NOMO-1 treated with DMSO at 0.1 percent for 48 hours (cell line): Measurements from ENCODE around the gene LMO1.

Experiments used
- DNase-seq: peaks from one replicate; lab custom pipeline; 2025; ENCODE audit not compliant: unreplicated experiment; lab: John Stamatoyannopoulos, UW

The LMO1 gene

DNA sequence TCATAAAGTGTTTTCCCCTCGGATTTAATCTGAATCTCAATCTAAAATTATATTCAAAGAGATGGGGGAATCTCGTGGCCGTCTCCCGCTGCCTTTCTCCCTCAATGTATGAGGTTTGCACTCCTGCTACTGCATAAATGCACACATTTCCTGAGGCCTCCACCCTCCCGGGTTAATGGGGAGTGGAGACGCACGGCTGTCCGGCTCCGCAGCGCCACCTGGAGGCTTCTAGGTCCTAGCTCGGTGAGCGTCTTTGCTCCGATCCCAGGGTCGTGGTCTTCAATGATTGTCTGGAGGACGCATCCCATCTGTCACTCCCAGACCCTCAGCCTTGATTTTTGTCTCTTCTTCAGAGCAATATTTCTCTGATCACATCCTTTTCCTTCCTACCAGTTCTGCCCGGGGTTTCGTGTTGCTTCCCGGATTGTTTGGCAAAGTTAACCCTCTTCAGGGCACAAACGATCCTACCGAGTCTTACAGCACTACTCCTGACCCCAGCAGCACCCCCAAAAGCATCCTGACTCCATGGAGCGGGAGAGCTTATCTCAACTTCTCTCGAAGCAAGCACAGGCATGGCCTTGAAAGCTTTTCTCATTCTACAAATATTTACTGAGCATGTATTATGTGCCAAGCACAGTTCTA, at the start of gene LMO1:
Gene LMO1, minus strand, starts transcription at position 110 of the 642 bp plus-strand sequence. CDS start 516 bp downstream, outside the sequence.
- DNase-seq: peak; percentile 50

DNA sequence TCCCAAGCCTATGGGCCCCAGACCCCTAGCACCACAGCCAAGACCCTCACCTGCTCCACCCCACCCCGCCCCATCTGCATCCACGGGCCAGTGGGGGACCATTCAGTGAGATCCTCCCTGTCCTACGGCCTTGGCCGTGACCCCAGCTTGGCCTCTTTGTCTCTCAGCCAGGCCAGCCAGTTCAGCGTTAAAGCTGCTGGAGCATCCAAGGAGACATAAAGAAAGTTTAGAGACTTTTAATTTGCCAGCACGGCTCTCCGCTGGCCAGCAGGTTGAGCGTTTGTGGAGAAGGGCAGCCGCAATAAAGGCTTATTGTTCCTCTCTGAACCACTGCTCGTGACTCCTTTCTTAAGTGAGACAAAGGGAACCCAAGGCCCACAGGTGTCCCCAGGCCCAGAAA, 49.3 kb upstream of the LMO1 start:
- DNase-seq: no peak

DNA sequence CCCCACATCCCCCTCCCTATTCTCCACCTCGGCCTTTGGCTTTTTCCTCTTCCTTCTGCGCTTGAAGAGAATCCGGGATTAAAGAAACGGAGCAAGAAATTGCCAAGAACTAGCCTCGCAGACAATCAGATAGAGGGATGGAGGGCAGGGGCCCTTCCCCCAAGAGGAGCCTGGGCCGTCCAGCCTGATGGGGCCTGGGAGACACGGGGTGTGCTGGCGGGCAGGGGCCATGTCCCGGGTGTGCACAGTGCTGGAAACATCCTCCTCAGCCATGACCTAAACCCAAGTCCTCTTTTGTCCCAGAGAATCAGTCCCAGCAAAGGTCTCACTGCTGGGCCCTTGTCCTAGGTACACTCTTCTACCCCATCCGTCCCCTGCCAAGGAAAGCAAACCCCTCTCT, 47.7 kb upstream of the LMO1 start:
- no peak for DNase-seq

DNA sequence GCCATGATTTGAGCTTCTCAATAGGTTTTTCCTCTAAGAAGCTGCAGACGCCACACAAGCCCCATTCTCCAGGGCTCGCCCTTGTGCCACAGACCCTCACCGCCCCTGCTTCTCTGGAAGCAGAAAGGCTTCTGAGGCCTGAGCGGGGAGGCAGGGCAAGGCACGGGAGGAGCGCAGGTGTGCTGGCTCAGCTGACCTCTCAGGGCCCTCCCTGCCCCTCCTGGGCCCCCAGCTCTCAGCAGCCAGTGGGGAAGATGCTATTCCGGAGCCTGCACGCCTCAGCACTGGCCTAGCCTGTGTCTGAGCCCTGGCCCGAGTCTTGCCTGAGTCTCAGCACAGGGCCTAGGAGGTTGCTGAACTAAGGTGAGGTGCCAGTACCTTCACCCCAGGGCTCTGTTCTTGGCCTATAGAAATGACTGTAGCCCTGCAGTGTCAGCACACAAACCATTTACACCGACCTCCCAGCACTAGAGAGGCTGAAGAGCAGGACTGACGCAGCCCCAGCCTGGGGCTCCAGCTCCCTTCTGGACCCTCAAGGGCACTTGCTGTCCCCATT, 47.1 kb upstream of the LMO1 start:
- no peak for DNase-seq

DNA sequence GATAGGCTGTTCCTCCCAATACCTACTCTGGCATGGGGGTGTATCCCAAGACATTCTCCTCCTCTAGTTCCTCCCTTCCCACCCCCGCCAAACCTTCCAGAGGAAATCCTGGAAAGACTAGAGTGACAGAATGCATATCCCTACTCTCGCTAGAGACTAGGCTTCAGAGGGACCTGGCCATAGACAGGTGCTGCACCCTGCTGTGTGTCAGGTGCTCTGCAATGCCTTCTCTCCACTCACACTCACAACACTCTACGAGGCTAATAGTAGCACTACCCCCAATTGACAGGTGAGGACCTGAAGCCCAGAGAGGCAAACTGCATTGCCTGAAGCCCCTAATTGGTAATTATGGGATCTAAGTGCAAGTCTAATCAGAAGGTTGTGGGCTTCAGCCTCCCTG, 46.2 kb upstream of the LMO1 start:
- no peak for DNase-seq

DNA sequence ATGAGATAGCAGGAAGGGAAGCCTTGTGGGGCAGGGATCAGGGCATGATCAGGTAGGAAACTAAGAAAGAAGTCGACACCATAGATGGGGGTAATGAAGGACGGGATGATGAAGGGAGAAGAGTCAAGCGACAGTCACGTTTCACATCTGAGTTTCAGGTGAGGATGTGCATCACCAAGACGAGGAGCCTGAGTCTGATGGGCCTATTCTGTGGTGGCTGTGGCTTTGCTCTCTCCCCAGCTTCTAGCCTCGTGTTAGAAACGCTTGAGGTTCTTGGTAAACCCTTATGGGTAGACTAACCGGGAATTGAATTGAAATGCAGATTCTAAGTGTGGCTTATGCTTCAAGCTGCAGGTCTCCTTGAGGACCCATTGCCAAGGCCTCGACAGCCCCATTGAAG, 45.6 kb upstream of the LMO1 start:
- DNase-seq: no peak

DNA sequence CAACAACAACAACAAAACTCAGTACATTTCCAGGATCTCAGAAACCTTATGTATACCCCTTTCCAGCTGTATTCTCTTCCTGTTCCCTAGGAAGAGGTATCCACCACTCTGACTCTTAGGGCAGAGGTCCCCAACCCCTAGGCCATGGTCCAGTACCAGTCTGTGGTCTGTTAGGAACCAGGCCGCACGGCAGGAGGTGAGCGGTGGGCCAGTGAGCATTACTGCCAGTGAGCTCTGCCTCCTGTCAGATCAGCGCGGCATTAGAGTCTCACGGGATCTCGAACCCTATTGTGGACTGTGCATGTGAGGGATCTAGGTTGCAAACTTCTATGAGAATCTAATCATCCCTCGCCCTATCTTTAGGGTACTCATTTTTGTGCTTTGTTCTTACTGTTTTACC, 43.9 kb upstream of the LMO1 start:
- DNase-seq: no peak

DNA sequence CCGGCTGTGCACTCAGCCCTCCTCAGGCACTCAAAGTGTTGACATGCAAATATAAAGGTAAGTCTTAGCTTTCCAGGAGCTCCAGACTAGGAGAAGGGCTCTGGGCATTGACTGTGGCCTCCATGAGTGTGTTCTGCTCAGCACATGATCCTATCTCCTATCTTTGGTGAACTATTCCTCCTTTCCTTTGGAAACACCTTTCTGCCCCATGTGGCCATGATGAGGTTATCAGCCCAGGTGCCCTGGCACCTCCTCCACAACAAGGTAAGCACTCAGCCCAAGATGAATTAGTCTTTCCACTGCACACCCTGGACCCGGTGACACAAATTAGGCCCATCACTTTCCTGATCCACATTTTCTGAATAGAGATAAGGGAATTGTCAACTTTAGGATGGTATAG, 37.9 kb upstream of the LMO1 start:
- DNase-seq: no peak

DNA sequence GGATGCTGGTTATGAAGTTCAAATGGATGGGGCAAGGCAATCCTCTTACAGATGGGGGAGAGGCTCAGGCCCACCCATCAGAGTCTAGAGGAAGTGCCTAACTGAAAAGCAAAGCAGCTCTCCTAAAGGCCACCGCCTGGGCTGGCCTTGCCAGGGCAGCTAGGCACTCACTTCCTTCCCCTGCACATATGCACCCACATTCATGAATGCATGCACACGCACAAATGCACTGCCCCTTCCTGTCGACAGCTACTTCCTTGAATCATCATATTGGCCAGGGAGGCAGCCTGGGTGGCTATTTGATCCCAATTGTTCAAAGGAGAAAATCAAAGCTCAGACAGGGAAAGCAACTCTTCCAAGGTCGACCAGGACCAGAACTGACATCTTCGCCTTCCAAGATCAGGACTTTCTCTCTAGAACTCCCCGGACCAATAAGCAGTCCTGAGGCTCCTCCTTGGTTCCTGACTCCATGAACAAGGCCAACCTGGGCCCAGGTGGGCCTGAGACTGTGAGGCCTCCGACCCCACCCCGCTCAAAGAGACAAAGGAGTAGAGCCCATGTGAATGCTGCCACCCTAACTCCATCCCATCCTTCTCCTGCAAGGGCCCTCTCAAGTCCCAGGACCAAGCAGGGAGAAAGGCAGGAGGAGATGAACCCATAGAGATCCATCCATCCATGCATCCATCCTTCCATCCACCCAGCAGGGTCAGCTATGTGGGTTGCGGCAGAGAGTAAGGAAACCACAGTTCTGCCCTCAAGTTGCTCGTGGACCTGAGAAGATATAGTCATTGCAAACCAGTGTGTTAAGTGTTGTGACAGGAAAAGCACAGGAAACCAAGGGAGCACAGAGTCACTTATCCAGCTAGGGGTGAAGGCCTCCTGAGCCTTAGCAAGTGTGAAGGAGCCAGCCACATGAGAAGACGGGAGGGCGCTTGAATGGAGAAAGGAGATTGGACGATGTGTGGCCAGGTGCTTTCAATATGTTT, 35.4 kb upstream of the LMO1 start:
- DNase-seq: no peak

DNA sequence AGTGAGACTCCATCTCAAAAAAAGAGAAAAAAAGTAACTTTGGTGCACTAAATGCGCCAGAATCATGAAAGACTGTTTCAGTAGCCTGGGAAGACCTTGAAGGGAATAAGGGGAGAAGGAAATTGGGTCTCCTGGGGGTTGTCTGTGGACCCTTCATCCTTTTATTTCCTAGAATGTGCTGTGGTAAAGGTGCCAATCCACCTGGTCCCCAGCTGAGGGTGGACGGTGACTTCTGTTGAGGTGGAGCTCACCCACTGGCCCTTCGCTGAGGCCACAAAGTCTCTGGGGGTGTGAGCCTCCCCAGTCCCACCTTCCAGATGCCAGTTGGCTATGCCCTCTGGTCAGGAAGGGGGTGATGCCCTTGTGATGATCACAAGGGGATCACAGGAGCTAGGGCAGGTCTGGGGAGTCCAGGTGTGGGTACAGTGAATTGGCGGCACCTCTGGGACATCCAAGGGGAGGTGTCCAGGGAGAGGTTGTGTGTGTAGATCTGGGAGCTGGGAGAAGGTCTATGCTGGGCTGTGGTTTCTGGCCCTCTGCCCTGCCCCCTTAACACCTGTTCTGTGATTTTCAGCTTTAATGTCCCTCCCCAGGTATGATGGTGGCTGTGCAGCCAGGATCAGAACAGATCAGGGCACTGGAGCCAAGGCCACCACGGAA, 34.2 kb upstream of the LMO1 start:
- no peak for DNase-seq

DNA sequence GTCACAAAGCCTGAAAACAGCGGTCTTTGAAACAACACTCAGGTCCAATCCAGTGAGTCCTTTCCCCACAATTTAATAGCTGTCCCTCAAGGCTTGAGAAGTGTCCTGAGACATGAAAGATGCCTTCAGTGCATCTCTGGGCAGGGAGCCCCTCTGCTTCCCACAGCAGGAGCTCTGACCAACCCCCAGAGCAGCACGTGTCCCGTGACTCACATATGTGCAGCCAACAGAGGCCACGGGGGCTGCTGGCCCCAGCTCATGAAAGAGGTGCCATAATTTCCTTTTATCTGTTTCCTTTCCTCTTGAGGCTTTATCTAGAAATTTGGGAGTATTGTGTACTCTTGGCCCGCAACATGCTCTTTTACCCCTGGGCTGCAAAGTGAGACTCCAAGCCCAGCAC, 33.2 kb upstream of the LMO1 start:
- no peak for DNase-seq

DNA sequence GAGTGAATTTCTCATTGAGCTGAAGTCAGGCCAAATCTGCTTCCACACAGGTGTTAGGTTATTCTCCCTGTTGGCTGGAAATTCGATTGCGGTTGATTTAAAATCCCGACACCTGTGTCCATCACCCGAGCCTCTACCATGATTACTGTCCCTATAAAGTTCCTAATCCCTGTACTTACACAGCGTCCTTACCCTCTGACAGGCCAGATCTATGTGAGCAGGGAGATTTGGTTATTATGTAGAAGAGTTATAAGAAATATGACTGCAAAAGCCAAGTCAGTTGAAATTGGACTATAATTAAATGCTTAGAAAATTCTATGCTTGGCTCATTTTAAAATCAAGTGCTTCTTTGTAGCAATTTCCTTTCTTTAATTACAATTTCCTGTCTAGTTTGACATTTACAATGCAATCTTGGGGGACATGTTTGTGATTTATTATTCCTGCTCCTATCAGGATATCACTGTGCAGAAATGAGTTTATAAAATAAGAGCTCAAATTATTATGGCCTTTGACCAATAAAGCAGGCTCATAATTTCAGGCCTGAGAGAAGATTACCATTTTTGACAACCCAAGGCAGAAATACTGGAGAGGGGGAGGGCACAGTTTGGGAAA, 32.5 kb upstream of the LMO1 start:
- DNase-seq: peak; percentile 40

DNA sequence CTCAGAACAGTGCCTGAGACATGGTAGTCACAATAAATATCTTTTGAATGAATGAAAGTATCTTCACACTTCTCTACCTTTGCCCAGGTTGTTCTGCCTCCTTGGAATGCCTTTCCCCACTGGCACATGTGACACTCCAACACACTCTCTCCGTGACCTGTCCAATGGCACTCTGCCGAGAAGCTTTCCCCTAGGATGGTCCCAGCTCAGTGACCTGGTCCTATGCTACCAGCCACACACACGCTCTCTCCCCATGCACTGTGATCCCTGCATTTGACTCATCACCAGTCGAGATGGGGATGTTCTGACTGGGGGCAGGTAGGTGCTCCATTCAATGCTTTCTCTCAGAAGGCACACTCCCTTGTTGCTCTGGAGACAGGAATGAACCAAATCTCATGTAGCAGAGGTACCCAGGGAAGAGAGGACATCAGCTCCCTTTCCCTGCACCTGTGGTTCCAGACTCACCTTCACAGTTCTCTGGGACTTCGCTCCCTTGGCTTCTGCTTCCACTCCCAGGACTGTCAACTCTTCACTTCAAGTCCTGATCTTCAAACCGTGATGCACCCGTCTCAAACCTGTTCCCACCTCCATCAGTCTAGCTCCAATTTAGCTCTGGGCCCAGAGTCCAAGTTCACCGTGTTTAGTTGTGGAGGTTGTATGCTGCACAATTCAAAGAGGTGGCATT, 30.7 kb upstream of the LMO1 start:
- DNase-seq: no peak

DNA sequence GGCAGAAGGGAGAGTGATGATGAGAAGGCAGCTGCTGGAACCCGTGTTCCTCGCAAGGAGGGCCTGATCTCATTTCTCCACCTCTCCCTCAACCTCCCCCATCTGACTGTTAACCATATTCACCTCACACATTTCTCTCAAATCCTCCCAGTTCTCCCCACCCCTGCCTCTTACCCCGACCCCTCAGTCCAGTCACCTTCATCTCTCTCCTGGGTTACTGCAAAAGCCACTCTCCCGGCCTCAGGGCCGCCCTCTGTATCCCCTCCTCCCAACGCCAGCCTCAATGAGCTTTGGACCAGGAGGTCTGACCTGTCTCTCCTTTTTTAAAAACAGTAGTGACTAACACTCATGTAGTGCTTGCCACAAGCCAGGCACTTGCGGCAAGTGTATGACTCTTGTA, 29.5 kb upstream of the LMO1 start:
- DNase-seq: no peak

DNA sequence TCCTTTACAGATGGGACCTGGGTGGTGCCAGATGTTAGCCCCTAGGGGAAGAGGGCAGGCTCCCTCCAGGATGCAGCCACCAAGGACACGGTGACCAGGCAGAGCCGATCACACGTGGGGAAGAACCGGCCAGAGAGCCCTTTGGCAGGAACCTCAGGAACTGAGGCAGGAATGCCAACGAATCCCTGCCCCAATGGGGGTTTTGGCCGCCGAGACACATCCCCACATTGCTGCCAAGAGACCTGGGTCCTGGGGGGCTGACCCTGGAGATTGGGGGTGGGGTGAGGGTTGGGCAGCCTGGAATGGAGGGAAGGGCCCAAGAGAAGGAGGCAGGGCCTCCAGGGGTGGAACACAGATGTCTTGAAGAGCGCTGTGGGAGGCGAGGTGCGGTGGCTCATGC, 28.7 kb upstream of the LMO1 start:
- no peak for DNase-seq

DNA sequence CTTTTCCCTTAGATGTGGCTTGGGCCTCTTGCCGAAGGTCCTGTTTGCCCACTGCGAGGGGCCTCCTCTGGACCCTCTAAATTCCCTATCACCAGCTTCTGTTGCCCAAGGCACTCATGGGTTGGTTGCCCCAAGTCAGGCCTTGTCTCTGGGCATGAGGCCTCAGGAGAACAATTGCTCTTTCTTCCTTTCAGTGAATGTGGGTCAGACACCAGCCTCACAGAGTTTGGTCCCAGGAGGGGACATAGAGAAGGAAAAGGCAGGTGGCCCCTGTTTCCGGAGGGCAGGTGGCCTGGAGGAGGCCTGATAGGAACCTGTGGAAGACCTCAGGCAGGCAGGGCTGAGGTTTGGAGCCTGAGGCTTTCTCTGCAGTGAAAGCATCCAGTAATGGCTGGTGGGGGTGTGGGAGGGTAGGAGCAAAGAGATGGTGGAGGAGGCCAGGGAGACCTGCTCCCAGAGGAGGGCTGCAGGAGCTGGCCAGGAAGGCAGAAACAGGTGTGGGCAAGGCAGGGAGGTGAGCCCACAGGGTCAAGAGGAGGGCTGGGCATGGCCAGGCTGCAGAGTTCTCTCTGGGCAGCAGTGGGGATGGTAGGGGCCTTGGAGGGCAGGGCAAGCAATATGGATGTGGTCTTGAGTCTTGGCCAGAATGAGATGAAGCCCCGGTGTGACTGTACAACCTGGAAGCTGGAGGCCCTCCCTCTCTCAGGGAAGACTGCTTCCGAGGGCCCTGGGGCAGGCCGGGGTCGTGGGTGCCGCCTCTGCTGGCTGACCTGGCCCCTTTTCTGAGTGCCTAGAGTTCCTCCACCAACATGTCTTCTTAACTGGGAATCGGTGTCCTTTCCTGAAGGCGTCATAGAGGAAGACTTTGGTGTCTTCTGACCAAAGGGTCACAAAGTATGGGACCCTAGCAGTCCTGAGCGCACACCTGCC, 28.0 kb upstream of the LMO1 start:
- no peak for DNase-seq

DNA sequence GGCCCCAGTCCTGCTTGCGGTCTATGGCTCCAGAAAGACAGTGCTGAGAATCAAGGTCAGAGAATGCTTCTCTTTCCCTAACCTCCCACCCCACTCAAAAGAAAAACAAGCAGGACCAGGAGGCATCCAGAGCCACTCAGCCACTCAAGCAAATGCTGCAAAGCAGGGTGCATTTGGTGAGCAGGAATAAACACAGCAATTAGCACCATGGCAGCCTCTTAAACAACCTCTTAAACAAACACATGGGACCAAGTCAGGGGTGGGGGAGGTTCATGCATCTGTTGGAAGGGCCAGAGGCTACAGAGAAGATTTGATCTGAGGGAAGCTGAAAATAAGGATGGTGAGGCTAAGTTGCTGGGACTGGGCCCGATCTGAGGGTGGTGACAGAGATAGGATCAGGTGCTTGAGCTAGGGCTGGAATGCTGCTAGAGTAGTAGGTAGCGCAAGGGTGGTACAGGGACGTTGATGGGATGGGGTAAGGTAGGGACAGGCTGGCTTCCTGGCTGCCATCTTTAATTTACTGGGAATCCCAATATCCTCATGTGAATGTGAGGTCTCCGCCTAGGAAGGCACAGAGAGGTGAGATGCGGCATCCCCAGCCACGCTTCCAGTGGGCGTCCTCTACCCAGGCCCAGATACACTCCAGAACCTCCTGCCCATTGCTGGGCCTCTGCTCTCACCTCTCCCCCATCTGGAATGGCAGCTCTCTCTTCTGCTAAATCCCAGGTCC, 26.6 kb upstream of the LMO1 start:
- DNase-seq: no peak

DNA sequence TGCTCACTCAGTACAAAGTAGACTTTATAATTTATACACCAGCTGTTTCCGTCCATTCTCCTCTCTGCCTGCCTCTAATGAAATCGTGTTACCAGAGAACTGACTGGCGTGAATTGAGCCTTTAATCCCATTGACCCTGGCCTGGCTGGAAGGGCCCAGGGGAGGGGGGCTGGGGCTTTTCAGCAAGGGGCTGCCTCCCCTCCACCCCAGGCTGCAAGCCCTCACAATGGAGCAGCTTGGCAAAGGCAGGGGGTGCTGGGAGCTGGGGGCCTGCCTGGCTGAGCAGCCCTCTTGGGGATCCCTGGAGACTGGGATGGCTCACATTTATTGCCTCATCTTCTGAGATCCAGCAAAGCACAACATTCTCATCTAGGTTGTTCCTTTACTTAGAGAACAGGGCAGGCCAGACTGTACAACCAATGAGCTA, 25.8 kb upstream of the LMO1 start:
- no peak for DNase-seq
